ENCODE data around the gene CRYGN.

The CRYGN gene

GRCh38 chr7:151437866-151438516 is 1.9 kb downstream of the CRYGN start:
- H3K4me1 Mint-ChIP-seq (ENCODE audit: low read depth): peaks cover 17% of the 10 kb centered on the region
- no peak overlapping the region for H3K27ac Mint-ChIP-seq
- H3K36me3 Mint-ChIP-seq (ENCODE audit: low read depth): no peaks in the 10 kb centered on the region

GRCh38 chr7:151437159-151437553 is 2.8 kb downstream of the CRYGN start:
- no peak overlapping the region for H3K27ac Mint-ChIP-seq

More at GRCh38 chr7:151437866-151438516, 1.9 kb downstream of the CRYGN start:
- H3K27me3 Mint-ChIP-seq (ENCODE audit: low read depth): peaks cover 32% of the 10 kb centered on the region
- H3K4me3 Mint-ChIP-seq: no peak overlapping the region
- H3K9me3 Mint-ChIP-seq: no peaks in the 10 kb centered on the region

GRCh38 chr7:151436446-151437158 is 3.3 kb downstream of the CRYGN start:
- H3K4me3 Mint-ChIP-seq: no peak overlapping the region

More at GRCh38 chr7:151437159-151437553, 2.8 kb downstream of the CRYGN start:
- no peaks in the 10 kb centered on the region for H3K9me3 Mint-ChIP-seq
- no peak overlapping the region for H3K4me3 Mint-ChIP-seq
- peaks cover 22% of the 10 kb centered on the region for H3K4me1 Mint-ChIP-seq (ENCODE audit: low read depth)
- H3K27me3 Mint-ChIP-seq (ENCODE audit: low read depth): peaks cover 26% of the 10 kb centered on the region
- H3K36me3 Mint-ChIP-seq (ENCODE audit: low read depth): no peaks in the 10 kb centered on the region

GRCh38 chr7:151435971-151436370 is 4.0 kb downstream of the CRYGN start:
- H3K9me3 Mint-ChIP-seq: no peaks in the 10 kb centered on the region
- peaks cover 15% of the 10 kb centered on the region for H3K27me3 Mint-ChIP-seq (ENCODE audit: low read depth)
- H3K4me3 Mint-ChIP-seq: no peak overlapping the region
- H3K36me3 Mint-ChIP-seq (ENCODE audit: low read depth): no peaks in the 10 kb centered on the region
- peaks cover 13% of the 10 kb centered on the region for H3K4me1 Mint-ChIP-seq (ENCODE audit: low read depth)
- no peak overlapping the region for H3K27ac Mint-ChIP-seq

More at GRCh38 chr7:151436446-151437158, 3.3 kb downstream of the CRYGN start:
- peaks cover 18% of the 10 kb centered on the region for H3K4me1 Mint-ChIP-seq (ENCODE audit: low read depth)
- H3K27me3 Mint-ChIP-seq (ENCODE audit: low read depth): peaks cover 21% of the 10 kb centered on the region
- H3K27ac Mint-ChIP-seq: no peak overlapping the region
- no peaks in the 10 kb centered on the region for H3K9me3 Mint-ChIP-seq
- no peaks in the 10 kb centered on the region for H3K36me3 Mint-ChIP-seq (ENCODE audit: low read depth)

- H3K4me3 Mint-ChIP-seq: no peak overlapping the region
- no peaks in the 10 kb centered on the region for H3K9me3 Mint-ChIP-seq
- H3K4me1 Mint-ChIP-seq (ENCODE audit: low read depth): peaks cover 10% of the 10 kb centered on the region
- H3K27me3 Mint-ChIP-seq (ENCODE audit: low read depth): peaks cover 8% of the 10 kb centered on the region
- no peak overlapping the region for H3K27ac Mint-ChIP-seq
- H3K36me3 Mint-ChIP-seq (ENCODE audit: low read depth): no peaks in the 10 kb centered on the region
These were observed 4.6 kb downstream of the CRYGN start for GRCh38 chr7:151435103-151435916.

GRCh38 chr7:151434549-151434948 is 5.4 kb downstream of the CRYGN start:
- H3K4me3 Mint-ChIP-seq: no peak overlapping the region
- H3K27ac Mint-ChIP-seq: no peak overlapping the region
- no peaks in the 10 kb centered on the region for H3K36me3 Mint-ChIP-seq (ENCODE audit: low read depth)
- peaks cover 17% of the 10 kb centered on the region for H3K4me1 Mint-ChIP-seq (ENCODE audit: low read depth)
- peaks cover 6% of the 10 kb centered on the region for H3K27me3 Mint-ChIP-seq (ENCODE audit: low read depth)
- H3K9me3 Mint-ChIP-seq: no peaks in the 10 kb centered on the region

- Mint-ChIP-seq H3K9me3 (no peaks in the 10 kb centered on the region), H3K27me3 (ENCODE audit: low read depth) (peaks cover 3% of the 10 kb centered on the region), H3K36me3 (ENCODE audit: low read depth) (no peaks in the 10 kb centered on the region), H3K4me3 (no peak overlapping the region), H3K4me1 (ENCODE audit: low read depth) (peaks cover 22% of the 10 kb centered on the region), H3K27ac (no peak overlapping the region)
These were observed 6.1 kb downstream of the CRYGN start for GRCh38 chr7:151433721-151434400.

- peaks cover under 1% of the 10 kb centered on the region for H3K27me3 Mint-ChIP-seq (ENCODE audit: low read depth)
- H3K36me3 Mint-ChIP-seq (ENCODE audit: low read depth): no peaks in the 10 kb centered on the region
- no peaks in the 10 kb centered on the region for H3K9me3 Mint-ChIP-seq
- H3K4me3 Mint-ChIP-seq: peak overlapping the region; percentile 16
- H3K4me1 Mint-ChIP-seq (ENCODE audit: low read depth): peaks cover 28% of the 10 kb centered on the region
- H3K27ac Mint-ChIP-seq: peak overlapping the region; percentile 75
These were observed 7.1 kb downstream of the CRYGN start for GRCh38 chr7:151432658-151433521.

GRCh38 chr7:151431768-151432311 is 8.1 kb downstream of the CRYGN start:
- Mint-ChIP-seq H3K4me1 (ENCODE audit: low read depth) (peaks cover 28% of the 10 kb centered on the region), H3K4me3 (no peak overlapping the region), H3K36me3 (ENCODE audit: low read depth) (no peaks in the 10 kb centered on the region), H3K27me3 (ENCODE audit: low read depth) (peaks cover 4% of the 10 kb centered on the region), H3K27ac (no peak overlapping the region), H3K9me3 (no peaks in the 10 kb centered on the region)

- no peak overlapping the region for H3K27ac Mint-ChIP-seq
- H3K4me3 Mint-ChIP-seq: no peak overlapping the region
- peaks cover 28% of the 10 kb centered on the region for H3K4me1 Mint-ChIP-seq (ENCODE audit: low read depth)
These were observed 8.6 kb downstream of the CRYGN start for GRCh38 chr7:151431281-151431767.

GRCh38 chr7:151430391-151431205 is 9.3 kb downstream of the CRYGN start:
- Mint-ChIP-seq H3K4me3 (no peak overlapping the region), H3K9me3 (no peaks in the 10 kb centered on the region), H3K27me3 (ENCODE audit: low read depth) (peaks cover 6% of the 10 kb centered on the region), H3K4me1 (ENCODE audit: low read depth) (peaks cover 28% of the 10 kb centered on the region), H3K27ac (no peak overlapping the region), H3K36me3 (ENCODE audit: low read depth) (no peaks in the 10 kb centered on the region)

More at GRCh38 chr7:151431281-151431767, 8.6 kb downstream of the CRYGN start:
- no peaks in the 10 kb centered on the region for H3K9me3 Mint-ChIP-seq
- no peaks in the 10 kb centered on the region for H3K36me3 Mint-ChIP-seq (ENCODE audit: low read depth)
- H3K27me3 Mint-ChIP-seq (ENCODE audit: low read depth): peaks cover 6% of the 10 kb centered on the region

GRCh38 chr7:151429560-151430331 is 10.2 kb downstream of the CRYGN start:
- Mint-ChIP-seq H3K9me3 (no peaks in the 10 kb centered on the region), H3K27ac (peak overlapping the region; percentile 86)

More at GRCh38 chr7:151429560-151430331, 10.2 kb downstream of the CRYGN start:
- Mint-ChIP-seq H3K4me1 (ENCODE audit: low read depth) (peaks cover 28% of the 10 kb centered on the region), H3K27me3 (ENCODE audit: low read depth) (peaks cover 6% of the 10 kb centered on the region), H3K36me3 (ENCODE audit: low read depth) (no peaks in the 10 kb centered on the region), H3K4me3 (peak overlapping the region; percentile 35)

Data from T-helper 1 cell treated with Interleukin-12 subunit alpha and Interleukin-12 subunit beta and Interleukin-4 antibody, amounts not matched to agents 30 μg/mL and 1 μg/mL, for 36 hours (primary cell).